H1 (cell line): ENCODE results near the gene SRPX. TPM values are rescaled to one million over a fixed set of nuclear protein-coding genes. Genes with fewer than 3 reads are reported as not detected.

Experiments used
- CTCF ChIA-PET: fragments of 300-600 bp; sonication (Branson Sonifier 250); formaldehyde crosslinking; loops from one replicate; lab custom pipeline; 2021; ENCODE audit not compliant: partially characterized antibody; lab: Charles Lee
- POLR2A ChIA-PET: fragments of 300-600 bp; sonication (Branson Sonifier 250); formaldehyde crosslinking; loops from one replicate; lab custom pipeline; 2021; ENCODE audit warnings: inconsistent platforms; ENCODE audit not compliant: partially characterized antibody; lab: Charles Lee
- DNase-seq, 2 experiments: peaks; one replicate each; pipeline versions ENCODE4 v3.0.0 to v3.0.0-alpha.2; 2010 to 2022; ENCODE audit warnings: low spot score in 2 of 2, low read depth in 1 of 2, mixed read lengths in 1 of 2
- FAIRE-seq: peaks from 2 replicates; lab custom pipeline; 2011; peaks lifted over from hg19 to GRCh38; lab: Jason Lieb, UNC
- H2AFZ ChIP-seq: 2 replicates; pipeline ENCODE4 v1.8.1; 2012; ENCODE audit warnings: low read length, inconsistent platforms
- H2AK5ac ChIP-seq: 2 replicates; pipeline ENCODE4 v1.6.1; 2013; ENCODE audit warnings: low read depth, low read length
- H2BK120ac ChIP-seq: replicated peaks from 2 replicates; pipeline ENCODE3; 2013; ENCODE audit warnings: low read depth, low read length, inconsistent platforms
- H2BK12ac ChIP-seq: 2 replicates; pipeline ENCODE4 v1.6.1; 2013; ENCODE audit warnings: low read depth, low read length
- H2BK15ac ChIP-seq: 2 replicates; pipeline ENCODE4 v1.6.1; 2013; ENCODE audit warnings: low read length
- H2BK20ac ChIP-seq: 2 replicates; pipeline ENCODE4 v1.6.1; 2013; ENCODE audit warnings: low read length
- H2BK5ac ChIP-seq: 2 replicates; pipeline ENCODE4 v1.6.1; 2013; ENCODE audit warnings: low read depth, low read length
- H3K14ac ChIP-seq: 2 replicates; pipeline ENCODE4 v1.6.1; 2013; ENCODE audit warnings: inconsistent platforms; ENCODE audit not compliant: insufficient read length
- H3K18ac ChIP-seq: 2 replicates; pipeline ENCODE4 v1.6.1; 2013; ENCODE audit warnings: low read length; ENCODE audit errors: extremely low read depth
- H3K23ac ChIP-seq: 2 replicates; pipeline ENCODE4 v1.6.1; 2013; ENCODE audit warnings: inconsistent platforms; ENCODE audit not compliant: insufficient read length
- H3K23me2 ChIP-seq: 2 replicates; pipeline ENCODE4 v1.6.1; 2013; ENCODE audit warnings: low read depth, low read length
- H3K27ac ChIP-seq: 2 replicates; pipeline ENCODE4 v1.6.1; 2011; ENCODE audit warnings: low read depth, low read length, inconsistent platforms
- H3K27me3 ChIP-seq, 4 experiments: replicated peaks in 1 of 4; 1 replicate in 1 of 4; 2 replicates in 3 of 4; pipeline versions ENCODE4 v1.6.1 to v1.8.1; 2011 to 2013; ENCODE audit warnings: low read length in 3 of 4, mild to moderate bottlenecking in 3 of 4, inconsistent platforms in 2 of 4, mixed read lengths in 2 of 4, moderate library complexity in 1 of 4; ENCODE audit not compliant: control insufficient read depth in 3 of 4, insufficient read depth in 3 of 4; ENCODE audit errors: extremely low read depth in 1 of 4
- H3K36me3 ChIP-seq, 4 experiments: 2 replicates each; pipeline versions ENCODE4 v1.6.1 to v1.8.1; 2011 to 2013; ENCODE audit warnings: mild to moderate bottlenecking in 4 of 4, low read length in 3 of 4, moderate library complexity in 2 of 4, control low read depth in 1 of 4, inconsistent platforms in 1 of 4; ENCODE audit not compliant: insufficient read depth in 4 of 4, control insufficient read depth in 2 of 4
- H3K4ac ChIP-seq: replicated peaks from 2 replicates; pipeline ENCODE3; 2013; ENCODE audit warnings: low read length, low read depth, mixed read lengths, inconsistent platforms; ENCODE audit not compliant: insufficient read length
- H3K4me1 ChIP-seq, 4 experiments: replicated peaks in 1 of 4; 1 replicate in 1 of 4; 2 replicates in 3 of 4; pipeline versions ENCODE4 v1.6.1 to v1.8.1; 2011 to 2013; ENCODE audit warnings: low read length in 3 of 4, inconsistent platforms in 2 of 4, mixed read lengths in 1 of 4; ENCODE audit not compliant: insufficient read depth in 4 of 4, control insufficient read depth in 3 of 4
- H3K4me2 ChIP-seq, 2 experiments: 2 replicates each; pipeline versions ENCODE4 v1.6.1 to v1.8.1; 2011 to 2013; ENCODE audit warnings: low read depth in 2 of 2, low read length in 2 of 2, control low read depth in 1 of 2, inconsistent platforms in 1 of 2, mild to moderate bottlenecking in 1 of 2; ENCODE audit not compliant: insufficient read depth in 1 of 2
- H3K4me3 ChIP-seq, 4 experiments: fragments of 200-600, 300-600 bp in 1 of 4; sonication (generic), shearing (Covaris generic), sonication (Bioruptor Twin) in 1 of 4; 2 replicates each; pipeline versions ENCODE4 v1.5.1 to v1.8.1; 2011 to 2016; ENCODE audit warnings: low read length in 4 of 4, low read depth in 3 of 4, control low read depth in 2 of 4, inconsistent platforms in 2 of 4, mild to moderate bottlenecking in 2 of 4, mixed read lengths in 1 of 4, moderate library complexity in 1 of 4; ENCODE audit not compliant: insufficient read depth in 2 of 4; ENCODE audit errors: extremely low read depth in 1 of 4
- H3K56ac ChIP-seq: replicated peaks from 2 replicates; pipeline ENCODE3; 2013; ENCODE audit warnings: low read depth, mild to moderate bottlenecking, mixed read lengths, low read length, inconsistent platforms; ENCODE audit not compliant: insufficient read length
- H3K79me1 ChIP-seq: 2 replicates; pipeline ENCODE4 v1.6.1; 2013; ENCODE audit warnings: low read depth, low read length, control low read depth
- H3K79me2 ChIP-seq, 2 experiments: 2 replicates each; pipeline versions ENCODE4 v1.6.1 to v1.8.1; 2012 to 2013; ENCODE audit warnings: low read length in 2 of 2, mild to moderate bottlenecking in 2 of 2, inconsistent platforms in 1 of 2; ENCODE audit not compliant: insufficient read depth in 2 of 2, control insufficient read depth in 1 of 2
- H3K9ac ChIP-seq, 4 experiments: replicated peaks in 1 of 4; 1 replicate in 1 of 4; 2 replicates in 3 of 4; pipeline versions ENCODE4 v1.6.1 to v1.8.1; 2011 to 2013; ENCODE audit warnings: low read depth in 3 of 4, low read length in 3 of 4, control low read depth in 2 of 4, mild to moderate bottlenecking in 2 of 4, moderate library complexity in 2 of 4, inconsistent platforms in 1 of 4; ENCODE audit errors: extremely low read depth in 1 of 4
- H3K9me3 ChIP-seq, 2 experiments: 2 replicates each; pipeline versions ENCODE4 v1.6.1 to v1.8.1; 2012 to 2013; ENCODE audit warnings: mild to moderate bottlenecking in 2 of 2, moderate library complexity in 2 of 2, control low read depth in 1 of 2, inconsistent platforms in 1 of 2, low read depth in 1 of 2, low read length in 1 of 2, mixed read lengths in 1 of 2; ENCODE audit not compliant: insufficient read depth in 2 of 2
- H4K20me1 ChIP-seq, 2 experiments: replicated peaks in 1 of 2; 2 replicates each; pipeline versions ENCODE3 to v1.8.1; 2011 to 2013; ENCODE audit warnings: inconsistent platforms in 2 of 2, low read length in 2 of 2, mild to moderate bottlenecking in 1 of 2; ENCODE audit not compliant: insufficient read depth in 2 of 2, control insufficient read depth in 1 of 2
- H4K5ac ChIP-seq: 2 replicates; pipeline ENCODE4 v1.6.1; 2013; ENCODE audit warnings: low read length, low read depth, mixed read lengths, inconsistent platforms; ENCODE audit not compliant: insufficient read length
- H4K8ac ChIP-seq: 2 replicates; pipeline ENCODE4 v1.8.0; 2013; ENCODE audit warnings: mild to moderate bottlenecking, moderate library complexity, low read length, inconsistent platforms; ENCODE audit not compliant: insufficient read depth; ENCODE audit errors: extremely low read depth
- H4K91ac ChIP-seq: replicated peaks from 2 replicates; pipeline ENCODE3; 2013; ENCODE audit warnings: low read length, mixed read lengths, inconsistent platforms; ENCODE audit not compliant: insufficient read length
- CREB1 ChIP-seq: IDR thresholded peaks from 2 replicates; pipeline ENCODE4 v1.6.1; 2012; ENCODE audit warnings: inconsistent platforms
- GABPA ChIP-seq: IDR thresholded peaks from 2 replicates; pipeline ENCODE4 v1.6.1; 2011; ENCODE audit warnings: mild to moderate bottlenecking, low read length, moderate library complexity, borderline replicate concordance; ENCODE audit not compliant: insufficient read depth
- JUN ChIP-seq: IDR thresholded peaks from 2 replicates; pipeline ENCODE4 v1.6.1; 2011; ENCODE audit warnings: low read depth, mild to moderate bottlenecking, improper control_type of control experiment, low read length
- JUND ChIP-seq: IDR thresholded peaks from 2 replicates; pipeline ENCODE4 v1.6.1; 2011; ENCODE audit warnings: mild to moderate bottlenecking, improper control_type of control experiment, low read length
- KDM5A ChIP-seq: fragments of 200-600 bp; IDR thresholded peaks from 2 replicates; pipeline ENCODE4 v1.7.1; 2012; ENCODE audit warnings: mild to moderate bottlenecking, low read length, inconsistent platforms, mixed read lengths
- NANOG ChIP-seq: IDR thresholded peaks from 2 replicates; pipeline ENCODE4 v1.6.1; 2011; ENCODE audit warnings: low read length, low read depth, mild to moderate bottlenecking, inconsistent platforms; ENCODE audit not compliant: insufficient read depth, poor library complexity, severe bottlenecking
- RFX5 ChIP-seq: IDR thresholded peaks from 2 replicates; pipeline ENCODE4 v1.6.1; 2011; ENCODE audit warnings: low read depth, low read length, improper control_type of control experiment, borderline replicate concordance
- RNF2 ChIP-seq: fragments of 200-900, 300-1000 bp; sonication (generic); IDR thresholded peaks from 2 replicates; pipeline ENCODE4 v1.7.1; 2016; ENCODE audit warnings: borderline replicate concordance, low read depth, mild to moderate bottlenecking, antibody characterized with exemption, low read length; ENCODE audit not compliant: poor library complexity, severe bottlenecking; ENCODE audit errors: missing control alignments
- RXRA ChIP-seq: IDR thresholded peaks from 2 replicates; pipeline ENCODE4 v1.6.1; 2011; ENCODE audit warnings: low read depth, mild to moderate bottlenecking, low read length, moderate library complexity; ENCODE audit not compliant: insufficient read depth
- SP4 ChIP-seq: IDR thresholded peaks from 2 replicates; pipeline ENCODE4 v1.6.1; 2012; ENCODE audit warnings: low read length, inconsistent platforms
- SRF ChIP-seq: IDR thresholded peaks from 2 replicates; pipeline ENCODE4 v1.6.1; 2011; ENCODE audit warnings: mild to moderate bottlenecking, low read depth, low read length, moderate library complexity
- TAF1 ChIP-seq: IDR thresholded peaks from 2 replicates; pipeline ENCODE4 v1.6.1; 2011; ENCODE audit warnings: mild to moderate bottlenecking, low read depth, low read length
- TCF12 ChIP-seq: IDR thresholded peaks from 2 replicates; pipeline ENCODE4 v1.6.1; 2011; ENCODE audit warnings: low read depth, mild to moderate bottlenecking, low read length
- WGBS, 2 experiments: shearing (Covaris generic) in 1 of 2; methylation state at CpG; one replicate each; pipeline versions ENCODE4 v1.1.6 to v1.1.7; 2013 to 2015; ENCODE audit warnings: low lambda C conversion rate in 2 of 2, mixed read lengths in 2 of 2, inconsistent platforms in 1 of 2, low coverage in 1 of 2, missing lambda C conversion rate in 1 of 2; ENCODE audit not compliant: insufficient replicate concordance in 2 of 2, insufficient coverage in 1 of 2, insufficient read length in 1 of 2; ENCODE audit errors: extremely low coverage in 1 of 2, missing lambda C conversion rate in 1 of 2; 5-methylcytosine and 5-hydroxymethylcytosine counted together
- polyA plus RNA-seq, 7 experiments: library from polyadenylated mRNA; depleted of rRNA in 3 of 7; stranded (reverse) in 5 of 7; unstranded in 2 of 7; fragments of >200 nt in 5 of 7; fragments of 200-250 nt in 2 of 7; gene quantifications; 1 replicate in 5 of 7; 2 replicates in 1 of 7; 4 replicates in 1 of 7; pipeline versions ENCODE4 v1.2.1 to v1.2.3, GENCODE V29; 2011 to 2013; ENCODE audit warnings: missing spikeins in 2 of 7, mixed read lengths in 2 of 7
- total RNA-seq: library from RNA; stranded (reverse); fragmentation: NEBNext Ultra II Directional; extraction: Animal tissue kit (Norgen Biotek cat#: 25700); gene quantifications from 2 replicates; pipeline ENCODE4 v1.2.1, GENCODE V29; 2021

The SRPX gene
- total and polyA plus RNA-seq, 2 of the 8 experiments (the other 6 are each of a cell fraction or from before 2014, with no cell fraction given): 7.6 to 10.4 TPM

- H3K23me2 ChIP-seq: no peaks in the 10 kb centered on the region
- H4K8ac ChIP-seq: no peak overlapping the region
- no peak overlapping the region for H2BK15ac ChIP-seq
- H3K4ac ChIP-seq: no peak overlapping the region
- no peak overlapping the region for H2BK20ac ChIP-seq
- H2AK5ac ChIP-seq: no peak overlapping the region
- H2AFZ ChIP-seq: no peak overlapping the region
- H3K27ac ChIP-seq: no peak overlapping the region
- H4K91ac ChIP-seq: no peak overlapping the region
- H3K79me2 ChIP-seq: no peaks in the 10 kb centered on the region
- H3K14ac ChIP-seq: no peak overlapping the region
- no peaks in the 10 kb centered on the region for H3K36me3 ChIP-seq
- DNase-seq (no peak), FAIRE-seq (no peak)
- no peaks in the 10 kb centered on the region for H3K79me1 ChIP-seq
- H3K23ac ChIP-seq: no peak overlapping the region
- H3K18ac ChIP-seq: no peak overlapping the region
- H2BK5ac ChIP-seq: no peak overlapping the region
- H4K5ac ChIP-seq: no peak overlapping the region
- TF ChIP-seq RFX5 (no peak), SP4 (no peak), TAF1 (no peak), GABPA (no peak), TCF12 (no peak), RXRA (no peak), RNF2 (no peak), KDM5A (no peak), SRF (no peak), JUN (no peak), CREB1 (no peak), NANOG (no peak), JUND (no peak)
- no peaks in the 10 kb centered on the region for H3K27me3 ChIP-seq
- H3K9ac ChIP-seq: no peak overlapping the region
- CTCF ChIA-PET: interaction anchor here (1.1 to 1.5 kb wide), 2 partner anchors 211 to 244 kb away, joined by 4 read pairs; no protein-coding TSS in a partner anchor
- H2BK12ac ChIP-seq: no peak overlapping the region
- no peaks in the 10 kb centered on the region for H3K9me3 ChIP-seq
- no peak overlapping the region for H2BK120ac ChIP-seq
- no peak overlapping the region for H3K4me3 ChIP-seq
- POLR2A ChIA-PET: no interaction called here
- H3K4me2 ChIP-seq: no peak overlapping the region
- H4K20me1 ChIP-seq: no peaks in the 10 kb centered on the region
- 80% methylated on average over 1 of the region's 1 CpG; no CpG with 5 or more reads in 1 of the 2 experiments for WGBS, 2 experiments
- no peak overlapping the region for H3K56ac ChIP-seq
- peaks cover 0 to 3% (median under 1%) of the 10 kb centered on the region in 4 experiments; a peak in 4 of 7 replicates for H3K4me1 ChIP-seq
These were observed 50.1 kb downstream of the SRPX start for GRCh38 chrX:38170556-38170955.
